Measurements from ENCODE around the gene KRT5.

GRCh38 chr12:52494518-52494917 is 25.7 kb downstream of the KRT5 start:
- no peak for TF ChIP-seq CTCF (conservative IDR thresholded peaks at IDR 0.05; ENCODE audit: low read length)
- no peak for TF ChIP-seq EZH2phosphoT487 (IDR thresholded peaks at IDR 0.05; ENCODE audit: borderline replicate concordance)

All from Loucy (cell line).